GM12878 (cell line): ENCODE data around the gene RAPGEF4. TPM values are rescaled to one million over a fixed set of nuclear protein-coding genes. Genes with fewer than 3 reads are reported as not detected.

Experiments
- BACH1 ChIP-seq: fragments of 450-650 bp; IDR thresholded peaks from 2 replicates; pipeline ENCODE4 v1.6.1; 2017; ENCODE audit warnings: mild to moderate bottlenecking, borderline replicate concordance
- BCL11A ChIP-seq: IDR thresholded peaks from 2 replicates; pipeline ENCODE4 v1.6.1; 2011; ENCODE audit warnings: low read depth, low read length
- CHD4 ChIP-seq: fragments of 200-600 bp; sonication (generic); IDR thresholded peaks from 2 replicates; pipeline ENCODE4 v1.6.1; 2016; ENCODE audit warnings: mild to moderate bottlenecking
- CUX1 ChIP-seq: IDR thresholded peaks from 2 replicates; pipeline ENCODE4 v1.6.1; 2012; ENCODE audit warnings: improper control_type of control experiment, low read depth, low read length; ENCODE audit not compliant: insufficient replicate concordance
- MTA3 ChIP-seq: IDR thresholded peaks from 2 replicates; pipeline ENCODE4 v1.6.1; 2012; ENCODE audit warnings: low read length, inconsistent platforms, borderline replicate concordance
- NFXL1 ChIP-seq: fragments of 450-650 bp; IDR thresholded peaks from 2 replicates; pipeline ENCODE4 v1.6.1; 2017; ENCODE audit warnings: antibody characterized with exemption, mild to moderate bottlenecking, borderline replicate concordance
- NR2C1 ChIP-seq: fragments of 450-650 bp; IDR thresholded peaks from 2 replicates; pipeline ENCODE4 v1.6.1; 2017; ENCODE audit warnings: antibody characterized with exemption, mild to moderate bottlenecking, moderate library complexity
- RAD21 ChIP-seq: IDR thresholded peaks from 2 replicates; pipeline ENCODE4 v1.6.1; 2011; ENCODE audit warnings: mild to moderate bottlenecking, low read depth, low read length, moderate library complexity; ENCODE audit not compliant: insufficient read depth
- SMARCA5 ChIP-seq: fragments of 450-650 bp; IDR thresholded peaks from 2 replicates; pipeline ENCODE4 v1.6.1; 2017; ENCODE audit warnings: mild to moderate bottlenecking
- polyA plus RNA-seq, 11 experiments: library from polyadenylated mRNA; depleted of rRNA in 4 of 11; unstranded in 6 of 11; stranded (reverse) in 5 of 11; fragments of >200 nt; fragmentation: Nextera tagmentation in 4 of 11; fragmentation: Illumina TruSeq in 1 of 11; extraction: Ambion mirVana in 4 of 11; extraction: Trizol in 1 of 11; gene quantifications; 1 replicate in 1 of 11; 2 replicates in 10 of 11; pipeline versions ENCODE4 v1.2.1 to v1.2.3, GENCODE V29; 2011 to 2016; ENCODE audit warnings: inconsistent platforms in 2 of 11, missing spikeins in 2 of 11, low read depth in 1 of 11
- total RNA-seq, 4 experiments: library from RNA; depleted of rRNA in 3 of 4; stranded (reverse); fragments of >200 nt in 3 of 4; fragmentation: Illumina TruSeq in 1 of 4; extraction: Trizol in 1 of 4; gene quantifications; 2 replicates each; pipeline versions ENCODE4 v1.2.1 to v1.2.3, GENCODE V29; 2013 to 2021

Gene RAPGEF4
- total and polyA plus RNA-seq, 10 of the 15 experiments (the other 5 are each of a cell fraction or from before 2014, with no cell fraction given) = 0.18 TPM; not detected in 8

- TF ChIP-seq RAD21 (no peak), BACH1 (no peak), CUX1 (no peak), BCL11A (no peak), SMARCA5 (no peak), NFXL1 (no peak), NR2C1 (no peak), MTA3 (no peak), CHD4 (no peak)
Measured at GRCh38 chr2:172931256-172931894, 195.7 kb downstream of the RAPGEF4 start (continued).
